HG03460 (cell line): Measurements from ENCODE around the gene WSB2.
"Not testable (repeated sequence)": the region's sequence is repeated elsewhere in the genome, so short reads cannot be mapped to it uniquely, and the experiment has no call there.

Experiments used
- ATAC-seq: cut with Tn5 transposase; IDR thresholded peaks from one replicate; pipeline ENCODE4 v1.9.1; 2021; ENCODE audit not compliant: unreplicated experiment

Gene WSB2

GRCh38 chr12:117999806-118000205, 61.2 kb downstream of the WSB2 start:
- ATAC-seq: not testable (repeated sequence)

DNA sequence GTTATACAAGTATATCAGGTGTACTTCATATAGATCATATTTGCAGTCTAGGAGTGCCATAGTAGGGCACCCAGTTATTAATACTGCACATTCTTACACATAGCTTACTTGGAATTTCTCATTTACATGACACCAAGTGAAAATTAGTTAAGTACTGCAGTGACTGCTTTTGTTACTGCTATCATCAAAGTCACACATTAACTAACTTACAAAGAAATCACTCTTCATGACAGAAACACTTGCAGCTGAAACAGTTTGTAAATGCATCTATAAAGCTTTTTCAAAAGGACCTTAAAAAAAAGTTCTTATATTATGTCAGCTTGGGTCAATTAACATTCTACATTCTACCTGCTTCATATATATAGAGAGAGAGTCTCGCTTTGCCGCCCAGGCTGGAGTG, 62.3 kb downstream of the WSB2 start:
- no peak for ATAC-seq

GRCh38 chr12:117994551-117995438, 66.2 kb downstream of the WSB2 start:
- no peak for ATAC-seq

- no peak for ATAC-seq
Measured at GRCh38 chr12:117986705-117987469, 74.1 kb downstream of the WSB2 start.

DNA sequence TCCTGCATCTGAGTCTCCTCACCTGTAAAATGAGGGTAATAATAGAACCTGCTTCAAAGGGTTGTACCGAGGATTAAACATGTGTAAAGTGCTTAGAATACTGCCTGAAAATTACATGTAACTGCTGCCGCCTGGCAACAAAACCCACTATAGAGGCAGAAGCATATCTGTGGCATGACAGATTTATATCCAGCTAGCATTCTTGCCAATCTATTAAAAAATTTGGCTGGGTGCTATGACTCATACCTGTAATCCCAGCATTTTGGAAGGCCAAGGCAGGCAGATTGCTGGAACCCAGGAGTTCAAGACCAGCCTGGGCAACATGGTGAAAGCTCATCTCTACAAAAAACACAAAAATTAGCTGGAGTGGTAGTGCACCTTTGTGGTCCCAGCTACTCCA, 75.8 kb downstream of the WSB2 start:
- ATAC-seq: no peak
